SK-N-SH (cell line): ENCODE data around the gene ANGPTL4. TPM values are rescaled to one million over a fixed set of nuclear protein-coding genes. Genes with fewer than 3 reads are reported as not detected.

Experiments
- CTCF ChIA-PET: fragments of 300-600, 350-600 bp; formaldehyde crosslinking; extraction: SDS; loops from one replicate; lab custom pipeline; 2021; lab: Yijun Ruan, JAX
- POLR2A ChIA-PET: fragments of 350-600 bp; sonication (Branson Sonifier 250); formaldehyde crosslinking; extraction: SDS; loops from one replicate; lab custom pipeline; 2020; ENCODE audit warnings: antibody characterized with exemption, inconsistent platforms; lab: Yijun Ruan, JAX
- DNase-seq: peaks from one replicate; pipeline ENCODE4 v3.0.0; 2012
- H2AFZ ChIP-seq: fragments of 200-600 bp; sonication (generic); 2 replicates; pipeline ENCODE4 v1.8.1; 2016; ENCODE audit warnings: antibody characterized with exemption, mild to moderate bottlenecking, low read depth
- H3F3A ChIP-seq: fragments of 200-600 bp; sonication (generic); replicated peaks from 2 replicates; pipeline ENCODE3; 2016; ENCODE audit warnings: antibody characterized with exemption, mild to moderate bottlenecking; ENCODE audit not compliant: insufficient read depth
- H3K27ac ChIP-seq, 2 experiments: fragments of 200-500 bp in 1 of 2; fragments of 200-600 bp in 1 of 2; sonication (Bioruptor generic) in 1 of 2; sonication (generic), shearing (Covaris generic) in 1 of 2; 2 replicates each; pipeline versions ENCODE4 v1.5.1 to v1.6.1; 2014 to 2016; ENCODE audit warnings: low read depth in 2 of 2, inconsistent platforms in 1 of 2, low read length in 1 of 2, mild to moderate bottlenecking in 1 of 2, mixed read lengths in 1 of 2
- H3K27me3 ChIP-seq: fragments of 200-600 bp; sonication (generic), shearing (Covaris generic); 2 replicates; pipeline ENCODE4 v1.6.1; 2016; ENCODE audit warnings: mixed run types; ENCODE audit not compliant: insufficient read depth
- H3K36me3 ChIP-seq, 2 experiments: fragments of 200-500 bp in 1 of 2; fragments of 200-600 bp in 1 of 2; sonication (Bioruptor generic) in 1 of 2; sonication (generic) in 1 of 2; replicated peaks in 1 of 2; 2 replicates each; pipeline versions ENCODE3 to v1.5.1; 2014 to 2016; ENCODE audit warnings: low read length in 1 of 2, mild to moderate bottlenecking in 1 of 2; ENCODE audit not compliant: insufficient read depth in 2 of 2, control insufficient read depth in 1 of 2
- H3K4me1 ChIP-seq, 2 experiments: fragments of 200-500 bp in 1 of 2; fragments of 200-600 bp in 1 of 2; sonication (Bioruptor generic) in 1 of 2; sonication (generic), shearing (Covaris generic) in 1 of 2; 2 replicates each; pipeline versions ENCODE4 v1.5.1 to v1.6.1; 2014 to 2016; ENCODE audit warnings: low read depth in 1 of 2, low read length in 1 of 2, mixed run types in 1 of 2; ENCODE audit not compliant: insufficient read depth in 2 of 2, control insufficient read depth in 1 of 2
- H3K4me2 ChIP-seq: fragments of 200-600 bp; sonication (generic), shearing (Covaris generic); 2 replicates; pipeline ENCODE4 v1.6.1; 2017; ENCODE audit warnings: mixed run types
- H3K4me3 ChIP-seq, 2 experiments: fragments of 200-500 bp in 1 of 2; fragments of 200-600 bp in 1 of 2; sonication (Bioruptor generic) in 1 of 2; sonication (generic), shearing (Covaris generic) in 1 of 2; 2 replicates each; pipeline versions ENCODE4 v1.5.1 to v1.8.1; 2014 to 2016; ENCODE audit warnings: low read depth in 2 of 2, inconsistent platforms in 1 of 2, low read length in 1 of 2, mild to moderate bottlenecking in 1 of 2, mixed read lengths in 1 of 2, moderate library complexity in 1 of 2
- H3K79me2 ChIP-seq: fragments of 200-600 bp; sonication (generic); 2 replicates; pipeline ENCODE4 v1.8.1; 2017; ENCODE audit warnings: mild to moderate bottlenecking; ENCODE audit not compliant: insufficient read depth
- H3K9ac ChIP-seq: fragments of 200-600 bp; sonication (generic); 2 replicates; pipeline ENCODE4 v1.6.1; 2017; ENCODE audit warnings: mixed run types
- H3K9me2 ChIP-seq: fragments of 200-600 bp; sonication (generic); 2 replicates; pipeline ENCODE4 v1.6.1; 2017; ENCODE audit warnings: mixed run types
- H3K9me3 ChIP-seq: fragments of 200-600 bp; sonication (generic); 2 replicates; pipeline ENCODE4 v1.6.1; 2017; ENCODE audit warnings: mixed run types, mild to moderate bottlenecking, moderate library complexity
- H4K20me1 ChIP-seq: fragments of 200-600 bp; sonication (generic); 2 replicates; pipeline ENCODE4 v1.6.1; 2017; ENCODE audit warnings: mild to moderate bottlenecking, mixed run types; ENCODE audit not compliant: insufficient read depth
- FOSL2 ChIP-seq: IDR thresholded peaks from 2 replicates; pipeline ENCODE4 v1.4.0; 2012; ENCODE audit warnings: low read depth, mild to moderate bottlenecking, moderate library complexity, borderline replicate concordance
- FOXM1 ChIP-seq: IDR thresholded peaks from 2 replicates; pipeline ENCODE4 v1.4.0; 2012; ENCODE audit warnings: low read depth, mild to moderate bottlenecking
- GATA2 ChIP-seq: sonication (generic); formaldehyde crosslinking; IDR thresholded peaks from 2 replicates; pipeline ENCODE4 v1.5.0; 2020; ENCODE audit warnings: mild to moderate bottlenecking, missing genetic modification reagents
- JUND ChIP-seq: IDR thresholded peaks from 2 replicates; pipeline ENCODE4 v1.4.0; 2012
- MAX ChIP-seq: IDR thresholded peaks from 2 replicates; pipeline ENCODE4 v1.4.0; 2012; ENCODE audit warnings: low read depth
- MEF2A ChIP-seq: IDR thresholded peaks from 2 replicates; pipeline ENCODE4 v1.4.0; 2012; ENCODE audit warnings: low read depth, borderline replicate concordance
- MXI1 ChIP-seq: IDR thresholded peaks from 2 replicates; pipeline ENCODE4 v1.6.1; 2012; ENCODE audit warnings: mild to moderate bottlenecking, low read depth, low read length, improper control_type of control experiment
- NFIC ChIP-seq: IDR thresholded peaks from 2 replicates; pipeline ENCODE4 v1.4.0; 2012; ENCODE audit warnings: borderline replicate concordance
- PBX3 ChIP-seq: IDR thresholded peaks from 2 replicates; pipeline ENCODE4; 2012
- RCOR1 ChIP-seq: fragments of 150-350 bp; IDR thresholded peaks from 2 replicates; pipeline ENCODE4 v1.6.1; 2017; ENCODE audit warnings: antibody characterized with exemption, low read length
- RFX5 ChIP-seq: IDR thresholded peaks from 2 replicates; pipeline ENCODE4 v1.6.1; 2012; ENCODE audit warnings: mild to moderate bottlenecking, improper control_type of control experiment, low read length
- SIN3A ChIP-seq: IDR thresholded peaks from 2 replicates; pipeline ENCODE4 v1.6.1; 2012; ENCODE audit warnings: low read depth, mild to moderate bottlenecking, low read length, moderate library complexity, borderline replicate concordance
- YY1 ChIP-seq: IDR thresholded peaks from 2 replicates; pipeline ENCODE4 v1.4.0; 2012; ENCODE audit warnings: low read depth, mild to moderate bottlenecking
- WGBS: methylation state at CpG from one replicate; pipeline ENCODE4 v1.1.6; 2017; ENCODE audit warnings: low lambda C conversion rate; 5-methylcytosine and 5-hydroxymethylcytosine counted together
- polyA plus RNA-seq, 3 experiments: library from polyadenylated mRNA; depleted of rRNA; stranded (reverse); fragments of >200 nt; gene quantifications; 2 replicates each; pipeline ENCODE4 v1.2.3, GENCODE V29; 2012
- TF ChIP-seq, protein P1 (sequence below): fragments of 150-350 bp; IDR thresholded peaks from 2 replicates; pipeline ENCODE4 v1.6.1; 2017; ENCODE audit warnings: antibody characterized with exemption, low read length, low read depth, borderline replicate concordance
- TF ChIP-seq, protein P2 (sequence below): IDR thresholded peaks from 2 replicates; pipeline ENCODE4 v1.4.0; 2012; ENCODE audit warnings: low read depth, borderline replicate concordance
- TF ChIP-seq, protein P3 (sequence below): IDR thresholded peaks from 2 replicates; pipeline ENCODE4 v1.6.1; 2012; ENCODE audit warnings: mild to moderate bottlenecking, low read depth, low read length, moderate library complexity

Gene ANGPTL4
- polyA plus RNA-seq, 1 of the 3 experiments (the other 2 are of a cell fraction), result 62.5 TPM

GRCh38 chr19:8371011-8371804, 7.3 kb downstream of the ANGPTL4 start:
- H3K36me3 ChIP-seq, result peaks cover 9 to 12% of the 10 kb centered on the region in 2 experiments
- WGBS, result 93% methylated on average over 4 of the region's 28 CpGs
- H3F3A ChIP-seq, result peaks cover 2% of the 10 kb centered on the region
- no peak overlapping the region for H3K4me3 ChIP-seq
- no peak overlapping the region for H2AFZ ChIP-seq
- H3K9me3 ChIP-seq, result no peaks in the 10 kb centered on the region
- peak; percentile 37 for DNase-seq
- H3K4me2 ChIP-seq, result no peak overlapping the region
- no peaks in the 10 kb centered on the region for H3K9me2 ChIP-seq
- no peak for TF ChIP-seq MEF2A
- TF ChIP-seq RFX5, result no peak
- no peak for TF ChIP-seq JUND
- TF ChIP-seq FOSL2, result no peak
- no peak for TF ChIP-seq FOXM1
- TF ChIP-seq, protein P1, sequence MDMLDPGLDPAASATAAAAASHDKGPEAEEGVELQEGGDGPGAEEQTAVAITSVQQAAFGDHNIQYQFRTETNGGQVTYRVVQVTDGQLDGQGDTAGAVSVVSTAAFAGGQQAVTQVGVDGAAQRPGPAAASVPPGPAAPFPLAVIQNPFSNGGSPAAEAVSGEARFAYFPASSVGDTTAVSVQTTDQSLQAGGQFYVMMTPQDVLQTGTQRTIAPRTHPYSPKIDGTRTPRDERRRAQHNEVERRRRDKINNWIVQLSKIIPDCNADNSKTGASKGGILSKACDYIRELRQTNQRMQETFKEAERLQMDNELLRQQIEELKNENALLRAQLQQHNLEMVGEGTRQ, result no peak
- TF ChIP-seq SIN3A, result no peak
- no peak for TF ChIP-seq MAX
- no peak for TF ChIP-seq NFIC
- TF ChIP-seq YY1, result no peak
- TF ChIP-seq RCOR1, result no peak
- TF ChIP-seq, all 33 proteins: peak for 0
- Histone ChIP-seq H3K27me3 (no peaks in the 10 kb centered on the region), H3K27ac (no peak overlapping the region), H3K9ac (no peak overlapping the region), H4K20me1 (no peaks in the 10 kb centered on the region), H3K4me1 (peaks cover 14 to 18% of the 10 kb centered on the region in 2 experiments; a peak in 3 of 4 replicates), H3K79me2 (no peaks in the 10 kb centered on the region)
- CTCF ChIA-PET, result interaction anchor here (1.1 to 1.2 kb wide), 2 partner anchors 13 to 17 kb away, joined by 3 to 7 read pairs; no protein-coding TSS in a partner anchor
- POLR2A ChIA-PET, result no interaction called here

GRCh38 chr19:8373867-8374813, 10.2 kb downstream of the ANGPTL4 start:
- Histone ChIP-seq H3K27me3 (no peaks in the 10 kb centered on the region), H3K9me2 (no peaks in the 10 kb centered on the region)
- TF ChIP-seq, protein P2, sequence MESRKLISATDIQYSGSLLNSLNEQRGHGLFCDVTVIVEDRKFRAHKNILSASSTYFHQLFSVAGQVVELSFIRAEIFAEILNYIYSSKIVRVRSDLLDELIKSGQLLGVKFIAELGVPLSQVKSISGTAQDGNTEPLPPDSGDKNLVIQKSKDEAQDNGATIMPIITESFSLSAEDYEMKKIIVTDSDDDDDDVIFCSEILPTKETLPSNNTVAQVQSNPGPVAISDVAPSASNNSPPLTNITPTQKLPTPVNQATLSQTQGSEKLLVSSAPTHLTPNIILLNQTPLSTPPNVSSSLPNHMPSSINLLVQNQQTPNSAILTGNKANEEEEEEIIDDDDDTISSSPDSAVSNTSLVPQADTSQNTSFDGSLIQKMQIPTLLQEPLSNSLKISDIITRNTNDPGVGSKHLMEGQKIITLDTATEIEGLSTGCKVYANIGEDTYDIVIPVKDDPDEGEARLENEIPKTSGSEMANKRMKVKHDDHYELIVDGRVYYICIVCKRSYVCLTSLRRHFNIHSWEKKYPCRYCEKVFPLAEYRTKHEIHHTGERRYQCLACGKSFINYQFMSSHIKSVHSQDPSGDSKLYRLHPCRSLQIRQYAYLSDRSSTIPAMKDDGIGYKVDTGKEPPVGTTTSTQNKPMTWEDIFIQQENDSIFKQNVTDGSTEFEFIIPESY, result no peak
- TF ChIP-seq GATA2 (CRISPR knock-in tag) (no peak), PBX3 (no peak), MXI1 (no peak)
- TF ChIP-seq, protein P3, sequence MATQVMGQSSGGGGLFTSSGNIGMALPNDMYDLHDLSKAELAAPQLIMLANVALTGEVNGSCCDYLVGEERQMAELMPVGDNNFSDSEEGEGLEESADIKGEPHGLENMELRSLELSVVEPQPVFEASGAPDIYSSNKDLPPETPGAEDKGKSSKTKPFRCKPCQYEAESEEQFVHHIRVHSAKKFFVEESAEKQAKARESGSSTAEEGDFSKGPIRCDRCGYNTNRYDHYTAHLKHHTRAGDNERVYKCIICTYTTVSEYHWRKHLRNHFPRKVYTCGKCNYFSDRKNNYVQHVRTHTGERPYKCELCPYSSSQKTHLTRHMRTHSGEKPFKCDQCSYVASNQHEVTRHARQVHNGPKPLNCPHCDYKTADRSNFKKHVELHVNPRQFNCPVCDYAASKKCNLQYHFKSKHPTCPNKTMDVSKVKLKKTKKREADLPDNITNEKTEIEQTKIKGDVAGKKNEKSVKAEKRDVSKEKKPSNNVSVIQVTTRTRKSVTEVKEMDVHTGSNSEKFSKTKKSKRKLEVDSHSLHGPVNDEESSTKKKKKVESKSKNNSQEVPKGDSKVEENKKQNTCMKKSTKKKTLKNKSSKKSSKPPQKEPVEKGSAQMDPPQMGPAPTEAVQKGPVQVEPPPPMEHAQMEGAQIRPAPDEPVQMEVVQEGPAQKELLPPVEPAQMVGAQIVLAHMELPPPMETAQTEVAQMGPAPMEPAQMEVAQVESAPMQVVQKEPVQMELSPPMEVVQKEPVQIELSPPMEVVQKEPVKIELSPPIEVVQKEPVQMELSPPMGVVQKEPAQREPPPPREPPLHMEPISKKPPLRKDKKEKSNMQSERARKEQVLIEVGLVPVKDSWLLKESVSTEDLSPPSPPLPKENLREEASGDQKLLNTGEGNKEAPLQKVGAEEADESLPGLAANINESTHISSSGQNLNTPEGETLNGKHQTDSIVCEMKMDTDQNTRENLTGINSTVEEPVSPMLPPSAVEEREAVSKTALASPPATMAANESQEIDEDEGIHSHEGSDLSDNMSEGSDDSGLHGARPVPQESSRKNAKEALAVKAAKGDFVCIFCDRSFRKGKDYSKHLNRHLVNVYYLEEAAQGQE, result no peak
- TF ChIP-seq, protein P1, result no peak

More at GRCh38 chr19:8373867-8374813, 10.2 kb downstream of the ANGPTL4 start:
- Histone ChIP-seq H3K79me2 (no peaks in the 10 kb centered on the region), H3F3A (no peaks in the 10 kb centered on the region), H4K20me1 (no peaks in the 10 kb centered on the region), H3K9me3 (no peaks in the 10 kb centered on the region), H3K4me2 (no peak overlapping the region), H3K27ac (no peak overlapping the region), H2AFZ (no peak overlapping the region), H3K36me3 (peaks cover 9% of the 10 kb centered on the region in 2 experiments), H3K4me1 (no peaks in the 10 kb centered on the region), H3K4me3 (no peak overlapping the region), H3K9ac (no peak overlapping the region)
- POLR2A ChIA-PET, result no interaction called here
- CTCF ChIA-PET, result no interaction called here
- DNase-seq, result peak; percentile 20
- 82% methylated on average over 19 of the region's 26 CpGs for WGBS
